Left ventricle myocardium inferior (tissue), 1 donor: Measurements from ENCODE around the gene ZNF154. TPM values are rescaled to one million over a fixed set of nuclear protein-coding genes. Genes with fewer than 3 reads are reported as not detected.

Experiments
- DNase-seq: peaks from one replicate; pipeline ENCODE4 v3.0.0-alpha.2; 2020
- H3K27ac ChIP-seq: fragments of 200-600 bp; replicated peaks from 2 replicates; pipeline ENCODE4 v1.8.0; 2021
- H3K27me3 ChIP-seq: fragments of 200-600 bp; 2 replicates; pipeline ENCODE4 v1.8.0; 2021; ENCODE audit warnings: low read depth
- H3K36me3 ChIP-seq: fragments of 200-600 bp; 2 replicates; pipeline ENCODE4 v1.8.0; 2021
- H3K4me1 ChIP-seq: fragments of 200-600 bp; 2 replicates; pipeline ENCODE4 v1.8.0; 2021
- H3K4me3 ChIP-seq: fragments of 200-600 bp; 2 replicates; pipeline ENCODE4 v1.8.0; 2021; ENCODE audit warnings: mild to moderate bottlenecking, moderate library complexity
- H3K9me3 ChIP-seq: fragments of 200-600 bp; replicated peaks from 2 replicates; pipeline ENCODE4 v1.8.0; 2021
- intact Hi-C: fragments of 100-400 bp; cut with micrococcal nuclease; formaldehyde crosslinking; loops from one replicate; pipeline ENCODE4 v1.11.0; 2022
- total RNA-seq: library from RNA; stranded (reverse); fragmentation: NEBNext Ultra II Directional; extraction: Animal tissue kit (Norgen Biotek cat#: 25700); gene quantifications from one replicate; pipeline ENCODE4 v1.2.1, GENCODE V29; 2021
- TF ChIP-seq, protein P1 (sequence below): fragments of 200-600 bp; IDR thresholded peaks from 2 replicates; pipeline ENCODE4 v1.8.0; 2021; ENCODE audit warnings: antibody characterized with exemption, mild to moderate bottlenecking, borderline replicate concordance
- donor health status: DM: no; HTN: yes; CAD: no; lungs with severe emphysema.

ZNF154 gene
- total RNA-seq, 1 donor from 2014 or later: 4.8 TPM

DNA sequence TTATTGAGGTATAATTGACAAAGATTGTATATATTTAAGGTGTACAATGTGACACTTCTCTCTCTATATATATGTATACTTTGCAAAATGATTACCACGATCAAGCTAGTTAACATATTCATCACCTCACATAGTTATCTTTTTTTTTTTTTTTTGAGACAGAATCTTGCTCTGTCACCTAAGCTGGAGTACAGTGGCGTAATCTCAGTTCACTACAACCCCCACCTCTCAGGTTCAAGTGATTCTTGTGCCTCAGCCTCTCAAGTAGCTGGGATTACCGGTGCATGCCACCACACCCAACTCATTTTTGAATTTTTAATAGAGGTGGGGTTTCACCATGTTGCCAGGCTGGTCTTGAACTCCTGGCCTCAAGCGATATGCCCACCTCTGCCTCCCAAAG is 36.5 kb downstream of the ZNF154 start:
- no peak overlapping the region for H3K27ac ChIP-seq
- H3K4me1 ChIP-seq: no peaks in the 10 kb centered on the region
- H3K36me3 ChIP-seq: no peaks in the 10 kb centered on the region
- no peak for DNase-seq
- H3K27me3 ChIP-seq: no peaks in the 10 kb centered on the region
- peaks cover 4% of the 10 kb centered on the region for H3K9me3 ChIP-seq
- no peak overlapping the region for H3K4me3 ChIP-seq
- TF ChIP-seq, protein P1, sequence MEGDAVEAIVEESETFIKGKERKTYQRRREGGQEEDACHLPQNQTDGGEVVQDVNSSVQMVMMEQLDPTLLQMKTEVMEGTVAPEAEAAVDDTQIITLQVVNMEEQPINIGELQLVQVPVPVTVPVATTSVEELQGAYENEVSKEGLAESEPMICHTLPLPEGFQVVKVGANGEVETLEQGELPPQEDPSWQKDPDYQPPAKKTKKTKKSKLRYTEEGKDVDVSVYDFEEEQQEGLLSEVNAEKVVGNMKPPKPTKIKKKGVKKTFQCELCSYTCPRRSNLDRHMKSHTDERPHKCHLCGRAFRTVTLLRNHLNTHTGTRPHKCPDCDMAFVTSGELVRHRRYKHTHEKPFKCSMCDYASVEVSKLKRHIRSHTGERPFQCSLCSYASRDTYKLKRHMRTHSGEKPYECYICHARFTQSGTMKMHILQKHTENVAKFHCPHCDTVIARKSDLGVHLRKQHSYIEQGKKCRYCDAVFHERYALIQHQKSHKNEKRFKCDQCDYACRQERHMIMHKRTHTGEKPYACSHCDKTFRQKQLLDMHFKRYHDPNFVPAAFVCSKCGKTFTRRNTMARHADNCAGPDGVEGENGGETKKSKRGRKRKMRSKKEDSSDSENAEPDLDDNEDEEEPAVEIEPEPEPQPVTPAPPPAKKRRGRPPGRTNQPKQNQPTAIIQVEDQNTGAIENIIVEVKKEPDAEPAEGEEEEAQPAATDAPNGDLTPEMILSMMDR: no peak
- intact Hi-C loops: no loop called here

DNA sequence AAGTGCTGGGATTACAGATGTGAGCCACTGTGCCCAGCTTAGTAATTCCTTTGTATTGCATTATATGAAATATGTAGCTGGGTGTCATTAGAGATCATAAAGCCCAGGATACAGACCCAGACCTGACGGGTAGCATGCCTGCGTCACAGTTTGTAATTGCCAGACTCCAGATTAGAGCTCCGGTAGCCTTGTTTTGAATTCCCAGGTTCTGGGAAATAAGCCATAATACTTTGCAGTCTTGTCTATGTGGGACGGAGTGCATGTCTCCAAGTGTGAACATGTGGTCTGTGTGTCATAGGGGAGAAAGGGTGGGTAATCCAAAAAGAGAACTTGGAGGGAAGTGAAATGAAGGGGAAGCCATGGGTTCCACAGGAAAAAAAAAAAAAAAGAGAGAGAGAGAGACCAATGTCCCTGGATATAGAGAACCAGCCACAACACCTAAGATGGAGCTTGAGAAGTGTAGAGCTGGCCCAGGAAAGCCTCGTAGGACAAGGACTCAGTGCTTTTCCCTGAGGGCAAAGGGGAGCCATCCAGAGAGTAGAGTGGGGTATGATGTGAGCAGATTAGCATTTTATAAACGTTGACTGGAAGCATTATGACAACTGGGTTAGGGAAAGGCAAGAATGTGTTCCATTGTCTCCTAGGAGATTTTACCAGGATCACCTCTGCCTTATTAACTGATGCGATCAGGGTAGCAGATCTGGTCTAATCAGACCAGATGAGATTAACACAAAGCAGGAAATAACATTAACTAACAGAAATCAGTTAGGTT is 37.7 kb downstream of the ZNF154 start:
- TF ChIP-seq, protein P1: no peak
- intact Hi-C loops: no loop called here
- Histone ChIP-seq H3K36me3 (no peaks in the 10 kb centered on the region), H3K27me3 (no peaks in the 10 kb centered on the region), H3K27ac (no peak overlapping the region), H3K4me1 (no peaks in the 10 kb centered on the region), H3K4me3 (no peak overlapping the region), H3K9me3 (peaks cover 4% of the 10 kb centered on the region)
- no peak for DNase-seq

DNA sequence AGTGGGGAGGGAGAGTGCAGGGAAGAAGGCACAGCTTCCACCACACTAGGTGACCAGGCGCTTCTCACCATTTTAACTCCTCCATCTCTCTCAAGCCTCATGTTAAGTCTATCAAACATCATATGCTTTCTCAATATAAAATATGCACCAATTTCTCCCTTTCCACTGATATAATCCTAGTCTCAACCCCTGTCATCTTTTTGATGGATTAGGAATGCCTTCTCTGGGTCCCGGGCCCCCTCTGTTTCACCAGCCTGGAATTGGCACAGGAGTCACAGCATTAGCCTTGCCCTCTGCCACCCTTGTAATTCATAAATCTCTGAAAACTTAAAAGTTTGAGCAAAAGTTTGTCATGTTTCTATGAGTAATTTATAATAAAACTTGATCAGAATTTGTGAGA is 40.4 kb downstream of the ZNF154 start, which contains the start of gene ZSCAN4:
ZSCAN4 (plus strand) TSS at position 301 of the 400 bp plus-strand sequence. CDS start 7,211 bp downstream, outside the sequence.
- peaks cover 15% of the 10 kb centered on the region for H3K4me1 ChIP-seq
- intact Hi-C loops: no loop called here
- TF ChIP-seq, protein P1: no peak

DNA sequence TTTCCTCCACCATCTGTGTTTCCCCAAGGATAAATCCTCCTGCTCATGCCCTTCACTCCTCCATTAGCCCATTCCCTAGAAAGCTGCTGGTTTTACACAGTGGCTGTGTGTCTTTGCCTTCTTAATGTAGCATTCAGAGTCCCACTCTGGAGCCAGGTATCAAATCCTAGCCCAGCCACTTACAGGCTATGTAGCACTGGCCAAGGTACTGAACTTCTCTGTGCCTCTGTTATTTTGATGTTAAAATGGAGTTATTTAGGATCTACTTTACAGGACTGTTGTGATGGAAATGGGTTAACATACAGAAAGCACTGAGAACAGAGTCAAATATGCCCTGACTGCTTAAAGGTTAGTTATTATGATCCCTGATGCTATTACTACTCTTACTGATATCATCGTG is 41.8 kb downstream of the ZNF154 start:
- TF ChIP-seq, protein P1: no peak
- DNase-seq: no peak
- intact Hi-C loops: no loop called here

More for the DNA sequence above, 40.4 kb downstream of the ZNF154 start, which contains the start of gene ZSCAN4:
- H3K27me3 ChIP-seq: no peaks in the 10 kb centered on the region
- no peaks in the 10 kb centered on the region for H3K9me3 ChIP-seq
- H3K36me3 ChIP-seq: no peaks in the 10 kb centered on the region
- no peak within 1 kb of the TSS for H3K4me3 ChIP-seq
- no peak within 1 kb of the TSS for H3K27ac ChIP-seq
- DNase-seq: no peak

DNA sequence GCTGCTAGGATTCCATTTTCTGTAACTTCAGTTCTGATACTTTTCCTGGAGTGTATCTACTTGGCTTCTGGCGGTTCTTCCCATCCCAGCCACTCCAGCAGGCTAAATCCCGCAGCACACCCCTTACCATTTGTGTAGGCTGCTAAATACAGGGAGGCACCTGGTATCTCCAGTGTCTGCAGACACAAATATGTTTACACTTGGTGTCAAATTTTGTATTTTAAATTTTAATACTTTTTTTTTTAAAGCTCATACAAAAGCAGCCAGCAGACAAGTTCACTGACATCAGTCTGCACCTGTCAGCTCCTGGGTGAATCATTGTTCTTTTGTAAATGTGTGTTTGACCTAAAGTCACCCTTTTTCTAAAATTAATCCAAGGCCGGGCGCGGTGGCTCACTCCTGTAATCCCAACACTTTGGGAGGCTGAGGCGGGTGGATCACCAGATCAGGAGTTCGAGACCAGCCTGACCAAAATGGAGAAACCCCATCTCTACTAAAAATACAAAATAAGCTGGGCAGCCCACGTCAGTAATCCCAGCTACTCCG is 43.7 kb downstream of the ZNF154 start:
- intact Hi-C loops: no loop called here
- Histone ChIP-seq H3K4me3 (peak overlapping the region; percentile 77), H3K27me3 (no peaks in the 10 kb centered on the region)

More for the DNA sequence above, 41.8 kb downstream of the ZNF154 start:
- Histone ChIP-seq H3K27ac (no peak overlapping the region), H3K36me3 (no peaks in the 10 kb centered on the region), H3K4me3 (no peak overlapping the region), H3K9me3 (no peaks in the 10 kb centered on the region), H3K27me3 (no peaks in the 10 kb centered on the region), H3K4me1 (peaks cover 17% of the 10 kb centered on the region)

More for the DNA sequence above, 43.7 kb downstream of the ZNF154 start:
- Histone ChIP-seq H3K9me3 (no peaks in the 10 kb centered on the region), H3K27ac (peak overlapping the region; percentile 88), H3K4me1 (peaks cover 17% of the 10 kb centered on the region), H3K36me3 (no peaks in the 10 kb centered on the region)
- TF ChIP-seq, protein P1: no peak
- no peak for DNase-seq
